IMR-90 (cell line): ENCODE results near the gene GPR153. TPM values are rescaled to one million over a fixed set of nuclear protein-coding genes. Genes with fewer than 3 reads are reported as not detected.

ENCODE experiments used
- ATAC-seq: fragments of 200-7000 bp; cut with Tn5 transposase; 2 replicates; pipeline ENCODE4 v1.9.1; 2020; ENCODE audit warnings: low read depth, mild to moderate bottlenecking, moderate library complexity
- Bru-seq: library from RNA; stranded (reverse); fragments of 400-500 nt; gene quantifications from one replicate; lab custom pipeline; 2021; lab: Mats Ljungman, UMichigan
- BruChase-seq, 2 experiments: library from RNA; stranded (reverse); fragments of 400-500 nt; gene quantifications; one replicate each; lab custom pipeline; 2021; lab: Mats Ljungman, UMichigan
- BruUV-seq: library from RNA; stranded (reverse); fragments of 400-500 nt; replicated peaks from 2 replicates; lab custom pipeline; 2021; lab: Mats Ljungman, UMichigan
- CTCF ChIA-PET: fragments of 300-600 bp; formaldehyde crosslinking; extraction: SDS; loops from one replicate; lab custom pipeline; 2021; ENCODE audit warnings: antibody characterized with exemption; lab: Yijun Ruan, JAX
- POLR2A ChIA-PET: fragments of 300-600 bp; sonication (Branson Sonifier 250); formaldehyde crosslinking; loops from one replicate; lab custom pipeline; 2022; ENCODE audit warnings: antibody characterized with exemption; ENCODE audit not compliant: unreplicated experiment; lab: Charles Lee
- DNase-seq: peaks from one replicate; pipeline ENCODE4 v3.0.0; 2013
- H2AFZ ChIP-seq: replicated peaks from 2 replicates; pipeline ENCODE3; 2013; ENCODE audit warnings: low read length, mild to moderate bottlenecking; ENCODE audit not compliant: poor library complexity
- H2AK5ac ChIP-seq: 2 replicates; pipeline ENCODE4 v1.6.1; 2013; ENCODE audit warnings: low read depth, low read length, inconsistent platforms
- H2AK9ac ChIP-seq: replicated peaks from 2 replicates; pipeline ENCODE3; 2013; ENCODE audit warnings: mild to moderate bottlenecking, low read depth, low read length, moderate library complexity; ENCODE audit not compliant: poor library complexity
- H2BK120ac ChIP-seq: 2 replicates; pipeline ENCODE4 v1.6.1; 2013; ENCODE audit warnings: low read depth, low read length, inconsistent platforms
- H2BK15ac ChIP-seq: 3 replicates; pipeline ENCODE4 v1.6.1; 2013; ENCODE audit warnings: low read depth, low read length, inconsistent platforms
- H2BK20ac ChIP-seq: 2 replicates; pipeline ENCODE4 v1.6.1; 2013; ENCODE audit warnings: low read depth, mild to moderate bottlenecking, inconsistent platforms, low read length, moderate library complexity
- H2BK5ac ChIP-seq: 2 replicates; pipeline ENCODE4 v1.6.1; 2013; ENCODE audit warnings: mild to moderate bottlenecking, low read depth, low read length, inconsistent platforms; ENCODE audit not compliant: poor library complexity, severe bottlenecking
- H3K14ac ChIP-seq: replicated peaks from 2 replicates; pipeline ENCODE4 v1.6.1; 2013; ENCODE audit warnings: low read depth, low read length, inconsistent platforms
- H3K18ac ChIP-seq: 2 replicates; pipeline ENCODE4 v1.6.1; 2013; ENCODE audit warnings: low read depth, low read length, control low read depth
- H3K23ac ChIP-seq: 2 replicates; pipeline ENCODE4 v1.6.1; 2013; ENCODE audit warnings: low read depth, low read length, inconsistent platforms
- H3K27ac ChIP-seq: 2 replicates; pipeline ENCODE4 v1.5.1; 2013; ENCODE audit warnings: mild to moderate bottlenecking, control low read depth, low read length; ENCODE audit not compliant: insufficient read depth
- H3K27me3 ChIP-seq: 2 replicates; pipeline ENCODE4 v1.6.1; 2013; ENCODE audit warnings: low read length; ENCODE audit not compliant: control insufficient read depth, insufficient read depth
- H3K36me3 ChIP-seq: 2 replicates; pipeline ENCODE4 v1.6.1; 2013; ENCODE audit warnings: low read length, mixed read lengths; ENCODE audit not compliant: control insufficient read depth, insufficient read depth
- H3K4ac ChIP-seq: 2 replicates; pipeline ENCODE4 v1.6.1; 2013; ENCODE audit warnings: low read depth, low read length, inconsistent platforms
- H3K4me1 ChIP-seq: 2 replicates; pipeline ENCODE4 v1.6.1; 2013; ENCODE audit warnings: low read length, mixed read lengths; ENCODE audit not compliant: control insufficient read depth, insufficient read depth
- H3K4me2 ChIP-seq: 2 replicates; pipeline ENCODE4 v1.6.1; 2013; ENCODE audit warnings: low read depth, mild to moderate bottlenecking, control low read depth, low read length, moderate library complexity
- H3K4me3 ChIP-seq: 2 replicates; pipeline ENCODE4 v1.5.1; 2013; ENCODE audit warnings: low read depth, mild to moderate bottlenecking, control low read depth, low read length, moderate library complexity; ENCODE audit not compliant: insufficient read depth
- H3K56ac ChIP-seq: 2 replicates; pipeline ENCODE4 v1.6.1; 2013; ENCODE audit warnings: low read length, inconsistent platforms; ENCODE audit not compliant: insufficient read depth; ENCODE audit errors: extremely low read depth
- H3K79me1 ChIP-seq, 2 experiments: 2 replicates each; pipeline ENCODE4 v1.6.1; 2013; ENCODE audit warnings: low read length in 2 of 2, inconsistent platforms in 1 of 2, low read depth in 1 of 2
- H3K9ac ChIP-seq: 2 replicates; pipeline ENCODE4 v1.6.1; 2013; ENCODE audit warnings: low read depth, low read length, control low read depth
- H3K9me1 ChIP-seq: 2 replicates; pipeline ENCODE4 v1.6.1; 2013; ENCODE audit warnings: low read length, inconsistent platforms; ENCODE audit not compliant: insufficient read depth
- H3K9me3 ChIP-seq: 2 replicates; pipeline ENCODE4 v1.6.1; 2013; ENCODE audit warnings: low read length; ENCODE audit not compliant: control insufficient read depth, insufficient read depth
- H4K20me1 ChIP-seq: 2 replicates; pipeline ENCODE4 v1.6.1; 2013; ENCODE audit warnings: low read length, inconsistent platforms; ENCODE audit not compliant: insufficient read depth
- H4K5ac ChIP-seq: 2 replicates; pipeline ENCODE4 v1.6.1; 2013; ENCODE audit warnings: mild to moderate bottlenecking, low read depth, low read length, control low read depth
- H4K8ac ChIP-seq, 2 experiments: 2 replicates each; pipeline ENCODE4 v1.6.1; 2013; ENCODE audit warnings: low read depth in 2 of 2, low read length in 2 of 2, control low read depth in 1 of 2, inconsistent platforms in 1 of 2
- H4K91ac ChIP-seq: 2 replicates; pipeline ENCODE4 v1.6.1; 2013; ENCODE audit warnings: low read depth, low read length, inconsistent platforms; ENCODE audit not compliant: insufficient read depth
- BHLHE40 ChIP-seq: fragments of 150-350 bp; IDR thresholded peaks from 2 replicates; pipeline ENCODE4 v1.6.1; 2016; ENCODE audit warnings: mild to moderate bottlenecking, low read depth, low read length
- MXI1 ChIP-seq: IDR thresholded peaks from 2 replicates; pipeline ENCODE4 v1.6.1; 2012; ENCODE audit warnings: low read depth, mild to moderate bottlenecking, low read length, moderate library complexity, borderline replicate concordance
- WGBS, 2 experiments: methylation state at CpG; one replicate each; pipeline versions ENCODE4 v1.1.5 to v1.1.7; 2013; ENCODE audit warnings: missing lambda C conversion rate in 2 of 2; ENCODE audit not compliant: insufficient read length in 1 of 2; ENCODE audit errors: extremely low coverage in 2 of 2; 5-methylcytosine and 5-hydroxymethylcytosine counted together
- dilution Hi-C: fragments of 300-500 bp; cut with HindIII; formaldehyde crosslinking; loops from one replicate; pipeline ENCODE4 v1.14.3; 2018; ENCODE audit warnings: low sequenced_read_pairs; ENCODE audit not compliant: unreplicated experiment
- in situ Hi-C: fragments of 300-500 bp; cut with MboI; formaldehyde crosslinking; loops from 3 replicates; pipeline ENCODE4 v1.14.3; 2019; ENCODE audit warnings: low sequenced_read_pairs, inconsistent platforms, mixed read lengths
- intact Hi-C: fragments of 100-400 bp; cut with micrococcal nuclease; formaldehyde crosslinking; loops from 2 replicates; pipeline ENCODE4 v1.10.0; 2022
- long read RNA-seq: library from polyadenylated mRNA; unstranded; transcript quantifications from one replicate; pipeline ENCODE4 v2.0.0, GENCODE V29; 2021; ENCODE audit not compliant: unreplicated experiment
- polyA plus RNA-seq, 3 experiments: library from polyadenylated mRNA; depleted of rRNA; stranded (reverse); fragments of >200 nt; gene quantifications; 2 replicates each; pipeline ENCODE4 v1.2.3, GENCODE V29; 2012; ENCODE audit warnings: low replicate concordance in 1 of 3
- total RNA-seq: library from RNA; depleted of rRNA; stranded (reverse); fragments of >200 nt; gene quantifications from 2 replicates; pipeline ENCODE4 v1.2.3, GENCODE V29; 2012; rRNA removed

Gene GPR153
- total RNA-seq, result 1.7 and 1.8 TPM in 2 replicates
- 5.2 and 6.5 TPM in 2 replicates for polyA plus RNA-seq (2012; rRNA removed)
- 4.8 and 9.2 TPM in 2 replicates for polyA plus RNA-seq (2012; cell fraction: cytosol; rRNA removed)
- 11.6 and 25.5 TPM in 2 replicates for polyA plus RNA-seq (2012; cell fraction: nucleus; rRNA removed; ENCODE audit: low replicate concordance)
- percentile 42 among the genes with signal in this experiment for Bru-seq, nascent RNA
- percentile 54 among the genes with signal in this experiment for BruChase-seq, experiment 1, labeled RNA remaining after a 6-hour chase
- BruChase-seq, experiment 2, labeled RNA remaining after a 2-hour chase, result percentile 62 among the genes with signal in this experiment
- long read RNA-seq, full-length matches to known transcripts, result 1 of 17 reads
- long read RNA-seq, partial matches to known transcripts, result 2 of 17 reads
- long read RNA-seq, other reads (novel, unspliced or antisense), result 14 of 17 reads

- peak; percentile 88 for ATAC-seq
- H2BK5ac ChIP-seq, result no peak within 1 kb of the TSS
- H4K20me1 ChIP-seq, result peaks cover 4% of the 10 kb centered on the region
- H2BK20ac ChIP-seq, result no peak within 1 kb of the TSS
- H4K91ac ChIP-seq, result no peak within 1 kb of the TSS
- ChIA-PET CTCF (no interaction called here), POLR2A (no interaction called here)
- H2AK9ac ChIP-seq, result peak within 1 kb of the TSS; percentile 61
- H4K8ac ChIP-seq, result no peak within 1 kb of the TSS
- no peaks in the 10 kb centered on the region for H3K27me3 ChIP-seq
- intact Hi-C loops, result loop anchor here (1.0 kb wide), 1 partner anchor 82 kb away; no protein-coding TSS in a partner anchor
- no TSS peak for BruUV-seq
- no peak within 1 kb of the TSS for H3K4ac ChIP-seq
- H3K56ac ChIP-seq, result no peak within 1 kb of the TSS
- TF ChIP-seq BHLHE40 (no peak), MXI1 (peak; percentile 16; the same call in 1 of the 2 replicates)
- no peak within 1 kb of the TSS for H2BK120ac ChIP-seq
- no peak within 1 kb of the TSS for H2BK15ac ChIP-seq
- H3K4me1 ChIP-seq, result peaks cover 2% of the 10 kb centered on the region; the same call in 1 of the 2 replicates
- WGBS, 2 experiments, result 5% methylated on average over 23 of the region's 78 CpGs; no CpG with 5 or more reads in 1 of the 2 experiments
- in situ Hi-C loops, result no loop called here
- H2AK5ac ChIP-seq, result no peak within 1 kb of the TSS
- dilution Hi-C loops, result no loop called here
- H3K79me1 ChIP-seq, result no peaks in the 10 kb centered on the region
- DNase-seq, result no peak
- peak within 1 kb of the TSS; percentile 75 for H3K4me3 ChIP-seq
- H3K18ac ChIP-seq, result no peak within 1 kb of the TSS; the same call in 1 of the 2 replicates
- no peaks in the 10 kb centered on the region for H3K9me1 ChIP-seq
- H3K23ac ChIP-seq, result no peak within 1 kb of the TSS
- no peaks in the 10 kb centered on the region for H3K36me3 ChIP-seq
- H3K14ac ChIP-seq, result no peak within 1 kb of the TSS
- H3K4me2 ChIP-seq, result peak within 1 kb of the TSS; percentile 67
- no peak within 1 kb of the TSS for H3K9ac ChIP-seq
- H3K27ac ChIP-seq, result no peak within 1 kb of the TSS
- no peak within 1 kb of the TSS for H4K5ac ChIP-seq
- peak within 1 kb of the TSS; percentile 94 for H2AFZ ChIP-seq
- no peaks in the 10 kb centered on the region for H3K9me3 ChIP-seq
These were observed at the start of gene GPR153 for GRCh38 chr1:6260961-6261614. GPR153 (minus strand) TSS chr1:6261098; CDS start chr1:6254905, 6,193 bp downstream.
